CD14-positive monocyte (primary cell): Measurements from ENCODE around the gene MGAT5. TPM values are rescaled to one million over a fixed set of nuclear protein-coding genes. Genes with fewer than 3 reads are reported as not detected.
A peak's percentile ranks its signal among the peaks of the same experiment; 100 is the strongest.

ENCODE experiments used
- DNase-seq, 3 donors: peaks; one replicate each; pipeline ENCODE4 v3.0.0-alpha.2; 2011 to 2022
- H2AFZ ChIP-seq: 2 replicates; pipeline ENCODE4 v1.6.0; 2012; ENCODE audit warnings: mild to moderate bottlenecking, low read depth, low read length, inconsistent platforms; ENCODE audit not compliant: insufficient read depth, poor library complexity, severe bottlenecking
- H3K27ac ChIP-seq, 2 donors: 1 replicate in 1 of 2; 2 replicates in 1 of 2; pipeline ENCODE4 v1.5.1; 2012 to 2013; ENCODE audit warnings: low read length in 2 of 2, control low read depth in 1 of 2, inconsistent platforms in 1 of 2, low read depth in 1 of 2, mild to moderate bottlenecking in 1 of 2
- H3K27me3 ChIP-seq, 2 donors: one replicate each; pipeline versions ENCODE4 v1.6.0 to v1.6.1; 2011 to 2013; ENCODE audit warnings: low read length in 2 of 2; ENCODE audit not compliant: control insufficient read depth in 2 of 2, insufficient read depth in 2 of 2
- H3K36me3 ChIP-seq, 2 donors: replicated peaks in 1 of 2; 1 replicate in 1 of 2; 2 replicates in 1 of 2; pipeline versions ENCODE4 v1.5.1 to v1.6.1; 2012 to 2013; ENCODE audit warnings: low read length in 2 of 2, control low read depth in 1 of 2, inconsistent platforms in 1 of 2, mild to moderate bottlenecking in 1 of 2; ENCODE audit not compliant: insufficient read depth in 2 of 2, control insufficient read depth in 1 of 2
- H3K4me1 ChIP-seq, 2 donors: 1 replicate in 1 of 2; 2 replicates in 1 of 2; pipeline versions ENCODE4 v1.5.1 to v1.6.1; 2012 to 2013; ENCODE audit warnings: low read length in 2 of 2, control low read depth in 1 of 2, inconsistent platforms in 1 of 2, mild to moderate bottlenecking in 1 of 2, moderate library complexity in 1 of 2; ENCODE audit not compliant: insufficient read depth in 2 of 2, control insufficient read depth in 1 of 2
- H3K4me2 ChIP-seq: replicated peaks from 2 replicates; pipeline ENCODE3; 2012; ENCODE audit warnings: low read length, moderate library complexity, mild to moderate bottlenecking; ENCODE audit not compliant: poor library complexity, severe bottlenecking; ENCODE audit errors: extremely low read depth
- H3K4me3 ChIP-seq, 3 experiments: fragments of 200-600 bp in 1 of 3; sonication (generic) in 1 of 3; replicated peaks in 1 of 3; 1 replicate in 2 of 3; 2 replicates in 1 of 3; pipeline ENCODE4 v1.5.1; 2011 to 2013; ENCODE audit warnings: low read length in 3 of 3, mild to moderate bottlenecking in 3 of 3, control low read depth in 2 of 3, low read depth in 2 of 3, inconsistent platforms in 1 of 3, moderate library complexity in 1 of 3
- H3K79me2 ChIP-seq: 2 replicates; pipeline ENCODE4 v1.6.0; 2012; ENCODE audit warnings: mild to moderate bottlenecking, control low read depth, inconsistent platforms, low read length, moderate library complexity; ENCODE audit not compliant: insufficient read depth
- H3K9ac ChIP-seq: 2 replicates; pipeline ENCODE4 v1.6.0; 2017; ENCODE audit warnings: low read length, mild to moderate bottlenecking; ENCODE audit not compliant: insufficient read depth, poor library complexity, severe bottlenecking
- H3K9me3 ChIP-seq, 2 donors: replicated peaks in 1 of 2; 1 replicate in 1 of 2; 2 replicates in 1 of 2; pipeline versions ENCODE4 v1.5.1 to v1.6.1; 2012 to 2013; ENCODE audit warnings: low read length in 2 of 2, control low read depth in 1 of 2; ENCODE audit not compliant: control insufficient read depth in 1 of 2, insufficient read depth in 1 of 2
- H4K20me1 ChIP-seq: 2 replicates; pipeline ENCODE4 v1.6.0; 2012; ENCODE audit warnings: mild to moderate bottlenecking, low read length, control low read depth, moderate library complexity; ENCODE audit not compliant: insufficient read depth
- H3K27ac Mint-ChIP-seq, 7 donors: one replicate each; pipeline ENCODE4 v1.8.0; 2020; ENCODE audit warnings: mild to moderate bottlenecking in 7 of 7, mixed read lengths in 7 of 7, moderate library complexity in 6 of 7, inconsistent platforms in 2 of 7
- H3K27me3 Mint-ChIP-seq, 3 donors: one replicate each; pipeline ENCODE4 v1.8.0; 2021 to 2022; ENCODE audit warnings: low read depth in 3 of 3, mild to moderate bottlenecking in 3 of 3, mixed read lengths in 3 of 3, moderate library complexity in 3 of 3, inconsistent platforms in 1 of 3
- H3K36me3 Mint-ChIP-seq, 2 donors: one replicate each; pipeline ENCODE4 v1.8.0; 2020; ENCODE audit warnings: mixed read lengths in 2 of 2, inconsistent platforms in 1 of 2, mild to moderate bottlenecking in 1 of 2
- H3K4me1 Mint-ChIP-seq: one replicate; pipeline ENCODE4 v1.8.0; 2020; ENCODE audit warnings: mild to moderate bottlenecking, mixed read lengths
- H3K4me3 Mint-ChIP-seq, 2 donors: one replicate each; pipeline ENCODE4 v1.8.0; 2020; ENCODE audit warnings: mild to moderate bottlenecking in 2 of 2, mixed read lengths in 2 of 2, moderate library complexity in 1 of 2
- H3K9me3 Mint-ChIP-seq, 7 donors: one replicate each; pipeline ENCODE4 v1.8.0; 2020 to 2022; ENCODE audit warnings: mixed read lengths in 7 of 7, mild to moderate bottlenecking in 6 of 7, moderate library complexity in 6 of 7, inconsistent platforms in 2 of 7
- WGBS: methylation state at CpG from one replicate; pipeline ENCODE4 v1.1.5; 2013; ENCODE audit warnings: missing lambda C conversion rate; ENCODE audit not compliant: insufficient coverage; 5-methylcytosine and 5-hydroxymethylcytosine counted together
- intact Hi-C, 2 donors: fragments of 100-400 bp; cut with micrococcal nuclease; formaldehyde crosslinking; loops; one replicate each; pipeline versions ENCODE4 v1.15.0 to v1.15.1; 2023
- polyA plus RNA-seq, 3 donors: library from polyadenylated mRNA; depleted of rRNA in 1 of 3; unstranded in 2 of 3; stranded (reverse) in 1 of 3; fragments of 300-500 nt in 2 of 3; fragments of >200 nt in 1 of 3; fragmentation: Illumina TruSeq in 2 of 3; gene quantifications; 1 replicate in 2 of 3; 2 replicates in 1 of 3; pipeline ENCODE4 v1.2.3, GENCODE V29; 2012 to 2021
- TF ChIP-seq, protein P1 (sequence below): fragments of 200-600 bp; IDR thresholded peaks from one replicate; pipeline ENCODE4 v1.8.0; 2022; ENCODE audit warnings: antibody characterized with exemption, mild to moderate bottlenecking

MGAT5 gene
- polyA plus RNA-seq, 3 donors: 1.9 to 6.6 (median 2.4) TPM

DNA sequence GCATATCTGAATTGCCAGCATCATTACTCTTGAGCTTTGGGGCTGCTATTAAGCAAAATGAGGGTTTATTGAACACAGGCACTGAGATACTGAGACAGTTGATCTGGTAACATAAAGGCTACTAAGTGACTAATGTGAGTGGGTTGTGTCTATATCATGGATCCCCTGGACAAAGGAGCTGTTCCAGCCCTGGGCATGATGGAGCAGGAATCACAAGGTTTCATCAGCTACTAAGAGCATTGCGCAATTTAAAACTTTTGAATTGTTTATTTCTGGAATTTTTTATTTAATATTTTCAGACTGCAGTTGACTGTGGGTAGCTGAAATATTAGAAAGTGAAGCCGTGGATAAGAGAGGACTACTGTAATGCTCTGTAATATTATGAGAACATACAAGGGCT lies 73.5 kb downstream of the MGAT5 start:
- H3K36me3 Mint-ChIP-seq: peaks cover 18 to 28% of the 10 kb centered on the region in 2 donors
- Histone ChIP-seq H3K79me2 (no peaks in the 10 kb centered on the region), H3K27me3 (no peaks in the 10 kb centered on the region), H3K9me3 (peaks cover 0 to 4% of the 10 kb centered on the region in 2 donors), H3K9ac (no peak overlapping the region), H3K4me3 (no peak overlapping the region), H3K4me1 (peaks cover 9 to 10% of the 10 kb centered on the region in 2 donors), H3K36me3 (peaks cover 0 to 11% of the 10 kb centered on the region in 2 donors), H3K4me2 (no peak overlapping the region), H3K27ac (no peak overlapping the region), H2AFZ (no peak overlapping the region), H4K20me1 (no peaks in the 10 kb centered on the region)
- peaks cover 19% of the 10 kb centered on the region for H3K4me1 Mint-ChIP-seq
- no peak overlapping the region for H3K4me3 Mint-ChIP-seq
- WGBS: no CpG with 5 or more reads among the region's 2 CpGs
- DNase-seq: no peak
- TF ChIP-seq, protein P1, sequence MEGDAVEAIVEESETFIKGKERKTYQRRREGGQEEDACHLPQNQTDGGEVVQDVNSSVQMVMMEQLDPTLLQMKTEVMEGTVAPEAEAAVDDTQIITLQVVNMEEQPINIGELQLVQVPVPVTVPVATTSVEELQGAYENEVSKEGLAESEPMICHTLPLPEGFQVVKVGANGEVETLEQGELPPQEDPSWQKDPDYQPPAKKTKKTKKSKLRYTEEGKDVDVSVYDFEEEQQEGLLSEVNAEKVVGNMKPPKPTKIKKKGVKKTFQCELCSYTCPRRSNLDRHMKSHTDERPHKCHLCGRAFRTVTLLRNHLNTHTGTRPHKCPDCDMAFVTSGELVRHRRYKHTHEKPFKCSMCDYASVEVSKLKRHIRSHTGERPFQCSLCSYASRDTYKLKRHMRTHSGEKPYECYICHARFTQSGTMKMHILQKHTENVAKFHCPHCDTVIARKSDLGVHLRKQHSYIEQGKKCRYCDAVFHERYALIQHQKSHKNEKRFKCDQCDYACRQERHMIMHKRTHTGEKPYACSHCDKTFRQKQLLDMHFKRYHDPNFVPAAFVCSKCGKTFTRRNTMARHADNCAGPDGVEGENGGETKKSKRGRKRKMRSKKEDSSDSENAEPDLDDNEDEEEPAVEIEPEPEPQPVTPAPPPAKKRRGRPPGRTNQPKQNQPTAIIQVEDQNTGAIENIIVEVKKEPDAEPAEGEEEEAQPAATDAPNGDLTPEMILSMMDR: no peak
- H3K27ac Mint-ChIP-seq: no peak overlapping the region
- intact Hi-C loops: no loop called here
- peaks cover 0 to 1% (median 0%) of the 10 kb centered on the region in 3 donors for H3K27me3 Mint-ChIP-seq
- peaks cover 0 to 7% (median 5%) of the 10 kb centered on the region in 7 donors for H3K9me3 Mint-ChIP-seq

DNA sequence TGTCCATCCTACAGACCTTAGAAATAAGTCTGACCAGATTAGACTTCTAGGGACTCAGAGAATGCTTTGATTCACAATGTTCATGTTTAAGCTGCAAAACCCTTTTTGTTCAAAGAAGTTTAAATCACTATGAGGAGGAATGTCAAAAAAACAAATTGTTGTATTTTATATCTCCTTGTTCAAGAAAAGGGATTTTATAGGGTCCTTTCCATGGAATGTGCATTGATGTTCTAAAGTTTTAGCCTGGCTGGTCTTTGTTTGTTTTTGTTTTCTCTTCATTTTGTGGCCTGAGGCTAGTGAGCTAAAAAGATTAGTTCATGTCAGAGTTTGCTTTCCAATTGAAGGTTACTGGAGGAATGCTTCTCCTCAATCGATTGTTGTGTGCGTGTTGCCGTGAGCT lies 77.2 kb downstream of the MGAT5 start:
- Histone ChIP-seq H3K9me3 (peaks cover 0 to 4% of the 10 kb centered on the region in 2 donors), H3K27ac (no peak overlapping the region), H3K79me2 (no peaks in the 10 kb centered on the region), H3K9ac (no peak overlapping the region), H3K4me1 (no peaks in the 10 kb centered on the region), H2AFZ (no peak overlapping the region), H4K20me1 (no peaks in the 10 kb centered on the region), H3K36me3 (peaks cover 0 to 12% of the 10 kb centered on the region in 2 donors), H3K4me2 (no peak overlapping the region), H3K4me3 (no peak overlapping the region), H3K27me3 (no peaks in the 10 kb centered on the region)
- no peak for DNase-seq
- no peak overlapping the region for H3K4me3 Mint-ChIP-seq
- H3K27ac Mint-ChIP-seq: peak overlapping the region in 1 of 7 donors; percentile 63
- intact Hi-C loops: no loop called here
- peaks cover 16 to 20% of the 10 kb centered on the region in 2 donors for H3K36me3 Mint-ChIP-seq
- no peaks in the 10 kb centered on the region for H3K27me3 Mint-ChIP-seq
- peaks cover 3% of the 10 kb centered on the region for H3K4me1 Mint-ChIP-seq
- WGBS: 97% methylated on average over 3 of the region's 3 CpGs
- TF ChIP-seq, protein P1: no peak
- H3K9me3 Mint-ChIP-seq: peaks cover 0 to 7% (median 6%) of the 10 kb centered on the region in 7 donors
